HEK293 (cell line): ENCODE results near the gene TOMM70.

Source experiments
- CTCF ChIA-PET: fragments of 350-600 bp; formaldehyde crosslinking; extraction: SDS; loops from one replicate; lab custom pipeline; 2021; ENCODE audit warnings: antibody characterized with exemption; lab: Yijun Ruan, JAX
- POLR2A ChIA-PET: fragments of 300-600 bp; formaldehyde crosslinking; extraction: SDS; loops from one replicate; lab custom pipeline; 2020; ENCODE audit warnings: antibody characterized with exemption, inconsistent platforms; lab: Yijun Ruan, JAX
- H3K27ac ChIP-seq: fragments of 200-500 bp; sonication (Bioruptor generic); 2 replicates; pipeline ENCODE4 v1.5.1; 2014; ENCODE audit warnings: low read depth, low read length, control low read depth, inconsistent platforms; ENCODE audit errors: extremely low read depth
- H3K36me3 ChIP-seq, 2 experiments: fragments of 200-500 bp in 1 of 2; sonication (Bioruptor generic) in 1 of 2; 1 replicate in 1 of 2; 2 replicates in 1 of 2; pipeline ENCODE4 v1.5.1; 2014 to 2017; ENCODE audit warnings: inconsistent platforms in 2 of 2, low read length in 2 of 2; ENCODE audit not compliant: control insufficient read depth in 2 of 2, insufficient read depth in 1 of 2
- H3K4me1 ChIP-seq: fragments of 200-500 bp; sonication (Bioruptor generic); 2 replicates; pipeline ENCODE4 v1.5.1; 2014; ENCODE audit warnings: mild to moderate bottlenecking, low read length, inconsistent platforms; ENCODE audit not compliant: control insufficient read depth, insufficient read depth
- H3K4me3 ChIP-seq: 2 replicates; pipeline ENCODE4 v1.5.1; 2011; ENCODE audit warnings: low read depth, mild to moderate bottlenecking, control low read depth, low read length, moderate library complexity
- H3K9me3 ChIP-seq: fragments of 200-500 bp; sonication (Bioruptor generic); 2 replicates; pipeline ENCODE4 v1.5.1; 2014; ENCODE audit warnings: low read depth, low read length, inconsistent platforms; ENCODE audit not compliant: control insufficient read depth, insufficient read depth
- BCL11B ChIP-seq: fragments of 450-650 bp; formaldehyde crosslinking; IDR thresholded peaks from 2 replicates; pipeline ENCODE4 v1.5.1; 2016; ENCODE audit warnings: low read depth, missing biosample characterization, missing genetic modification characterization
- MEIS1 ChIP-seq: sonication (generic); formaldehyde crosslinking; IDR thresholded peaks from 2 replicates; pipeline ENCODE4 v1.8.1; 2022; ENCODE audit warnings: missing genetic modification reagents, mild to moderate bottlenecking, borderline replicate concordance
- PBX3 ChIP-seq: sonication (generic); formaldehyde crosslinking; IDR thresholded peaks from 2 replicates; pipeline ENCODE4 v1.8.1; 2022; ENCODE audit warnings: mild to moderate bottlenecking, moderate library complexity, missing genetic modification reagents
- SALL2 ChIP-seq: fragments of 450-650 bp; formaldehyde crosslinking; IDR thresholded peaks from 2 replicates; pipeline ENCODE4 v1.5.0; 2017; ENCODE audit warnings: missing biosample characterization, mild to moderate bottlenecking, missing genetic modification characterization, borderline replicate concordance
- TCF7L2 ChIP-seq: IDR thresholded peaks from 2 replicates; pipeline ENCODE4 v1.6.1; 2011; ENCODE audit warnings: low read depth, mild to moderate bottlenecking, inconsistent platforms, low read length, moderate library complexity, borderline replicate concordance
- ZIC2 ChIP-seq: fragments of 450-650 bp; formaldehyde crosslinking; IDR thresholded peaks from 2 replicates; pipeline ENCODE4 v1.5.1; 2016; ENCODE audit warnings: missing biosample characterization, missing genetic modification characterization
- ZNF121 ChIP-seq: fragments of 450-650 bp; formaldehyde crosslinking; IDR thresholded peaks from 2 replicates; pipeline ENCODE4 v1.5.1; 2016; ENCODE audit warnings: missing biosample characterization, missing genetic modification characterization
- ZNF169 ChIP-seq: fragments of 450-650 bp; formaldehyde crosslinking; IDR thresholded peaks from 2 replicates; pipeline ENCODE4 v1.5.1; 2016; ENCODE audit warnings: missing biosample characterization, missing genetic modification characterization
- ZNF24 ChIP-seq: fragments of 450-650 bp; formaldehyde crosslinking; IDR thresholded peaks from 2 replicates; pipeline ENCODE4 v1.5.1; 2016; ENCODE audit warnings: missing biosample characterization, missing genetic modification characterization
- ZNF302 ChIP-seq: fragments of 450-650 bp; formaldehyde crosslinking; IDR thresholded peaks from 2 replicates; pipeline ENCODE4 v1.5.1; 2016; ENCODE audit warnings: missing biosample characterization, missing genetic modification characterization, low read depth
- ZNF362 ChIP-seq: fragments of 450-650 bp; formaldehyde crosslinking; IDR thresholded peaks from 2 replicates; pipeline ENCODE4 v1.5.1; 2016; ENCODE audit warnings: missing biosample characterization, missing genetic modification characterization
- ZNF560 ChIP-seq: fragments of 450-650 bp; formaldehyde crosslinking; IDR thresholded peaks from 2 replicates; pipeline ENCODE4 v1.5.1; 2017; ENCODE audit warnings: missing biosample characterization, missing genetic modification characterization, borderline replicate concordance
- ZNF561 ChIP-seq: fragments of 450-650 bp; IDR thresholded peaks from 2 replicates; pipeline ENCODE4 v1.5.1; 2018; ENCODE audit warnings: missing biosample characterization, missing genetic modification characterization, borderline replicate concordance
- ZNF600 ChIP-seq: fragments of 450-650 bp; formaldehyde crosslinking; IDR thresholded peaks from 2 replicates; pipeline ENCODE4 v1.5.1; 2016; ENCODE audit warnings: missing biosample characterization, missing genetic modification characterization
- ZNF624 ChIP-seq: fragments of 450-650 bp; formaldehyde crosslinking; IDR thresholded peaks from 2 replicates; pipeline ENCODE4 v1.5.1; 2017; ENCODE audit warnings: missing biosample characterization, missing genetic modification characterization
- ZNF654 ChIP-seq: fragments of 450-650 bp; formaldehyde crosslinking; IDR thresholded peaks from 2 replicates; pipeline ENCODE4 v1.5.1; 2016; ENCODE audit warnings: low read depth, missing biosample characterization, missing genetic modification characterization
- ZNF830 ChIP-seq: fragments of 450-650 bp; IDR thresholded peaks from 2 replicates; pipeline ENCODE4 v1.5.0; 2018; ENCODE audit warnings: missing biosample characterization, missing genetic modification characterization, low read depth, mild to moderate bottlenecking, moderate library complexity
- TF ChIP-seq, protein P1 (sequence below): fragments of 450-650 bp; formaldehyde crosslinking; IDR thresholded peaks from 2 replicates; pipeline ENCODE4 v1.5.1; 2016; ENCODE audit warnings: missing biosample characterization, missing genetic modification characterization, borderline replicate concordance
- TF ChIP-seq, protein P2 (sequence below): fragments of 450-650 bp; formaldehyde crosslinking; IDR thresholded peaks from 2 replicates; pipeline ENCODE4 v1.5.1; 2017; ENCODE audit warnings: missing biosample characterization, missing genetic modification characterization
- TF ChIP-seq, protein P3 (sequence below): fragments of 450-650 bp; formaldehyde crosslinking; IDR thresholded peaks from 2 replicates; pipeline ENCODE4 v1.5.1; 2016; ENCODE audit warnings: missing biosample characterization, missing genetic modification characterization

TOMM70 gene

GRCh38 chr3:100395679-100396431 lies 5.0 kb downstream of the TOMM70 start:
- POLR2A ChIA-PET, result no interaction called here
- no peak overlapping the region for H3K4me3 ChIP-seq
- no peaks in the 10 kb centered on the region for H3K36me3 ChIP-seq
- no peak overlapping the region for H3K27ac ChIP-seq
- H3K9me3 ChIP-seq, result no peaks in the 10 kb centered on the region
- no peak for TF ChIP-seq SALL2 (tag by site-specific recombination)
- no peak for TF ChIP-seq ZNF600 (tag by site-specific recombination)
- TF ChIP-seq, all 188 proteins: peak for 0
- no peaks in the 10 kb centered on the region for H3K4me1 ChIP-seq
- CTCF ChIA-PET, result interaction anchor here (0.7 kb wide), 1 partner anchor 52 kb away, joined by 3 read pairs; no protein-coding TSS in a partner anchor

DNA sequence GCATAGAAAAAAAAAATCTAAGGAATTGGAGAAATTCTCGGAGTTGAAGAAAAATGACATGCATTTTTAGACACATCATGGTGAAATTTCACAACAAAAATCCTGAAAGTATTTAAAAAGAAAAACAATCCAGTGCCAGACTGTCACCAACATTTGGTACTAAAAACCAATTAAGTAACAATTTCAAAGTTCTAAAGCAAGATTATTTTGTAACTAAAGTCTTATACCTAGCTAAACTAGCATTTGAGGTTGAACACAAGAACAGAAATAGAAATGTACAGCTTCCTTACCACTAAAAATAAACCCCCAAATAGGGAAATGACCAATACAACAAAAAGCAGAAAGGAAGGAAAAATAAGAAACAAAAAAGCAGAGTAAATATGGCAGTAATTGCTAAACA lies 11.9 kb downstream of the TOMM70 start:
- H3K27ac ChIP-seq, result no peak overlapping the region
- peaks cover 0 to 31% of the 10 kb centered on the region in 2 experiments; a peak in 2 of 3 replicates for H3K36me3 ChIP-seq
- TF ChIP-seq, protein P1, sequence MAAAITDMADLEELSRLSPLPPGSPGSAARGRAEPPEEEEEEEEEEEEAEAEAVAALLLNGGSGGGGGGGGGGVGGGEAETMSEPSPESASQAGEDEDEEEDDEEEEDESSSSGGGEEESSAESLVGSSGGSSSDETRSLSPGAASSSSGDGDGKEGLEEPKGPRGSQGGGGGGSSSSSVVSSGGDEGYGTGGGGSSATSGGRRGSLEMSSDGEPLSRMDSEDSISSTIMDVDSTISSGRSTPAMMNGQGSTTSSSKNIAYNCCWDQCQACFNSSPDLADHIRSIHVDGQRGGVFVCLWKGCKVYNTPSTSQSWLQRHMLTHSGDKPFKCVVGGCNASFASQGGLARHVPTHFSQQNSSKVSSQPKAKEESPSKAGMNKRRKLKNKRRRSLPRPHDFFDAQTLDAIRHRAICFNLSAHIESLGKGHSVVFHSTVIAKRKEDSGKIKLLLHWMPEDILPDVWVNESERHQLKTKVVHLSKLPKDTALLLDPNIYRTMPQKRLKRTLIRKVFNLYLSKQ (tag by site-specific recombination), result no peak
- no peak for TF ChIP-seq ZNF121 (tag by site-specific recombination)
- TF ChIP-seq ZNF560 (tag by site-specific recombination), result no peak
- TF ChIP-seq TCF7L2, result no peak
- no peak for TF ChIP-seq ZNF302 (tag by site-specific recombination)
- no peak for TF ChIP-seq ZNF362 (tag by site-specific recombination)
- TF ChIP-seq, protein P2, sequence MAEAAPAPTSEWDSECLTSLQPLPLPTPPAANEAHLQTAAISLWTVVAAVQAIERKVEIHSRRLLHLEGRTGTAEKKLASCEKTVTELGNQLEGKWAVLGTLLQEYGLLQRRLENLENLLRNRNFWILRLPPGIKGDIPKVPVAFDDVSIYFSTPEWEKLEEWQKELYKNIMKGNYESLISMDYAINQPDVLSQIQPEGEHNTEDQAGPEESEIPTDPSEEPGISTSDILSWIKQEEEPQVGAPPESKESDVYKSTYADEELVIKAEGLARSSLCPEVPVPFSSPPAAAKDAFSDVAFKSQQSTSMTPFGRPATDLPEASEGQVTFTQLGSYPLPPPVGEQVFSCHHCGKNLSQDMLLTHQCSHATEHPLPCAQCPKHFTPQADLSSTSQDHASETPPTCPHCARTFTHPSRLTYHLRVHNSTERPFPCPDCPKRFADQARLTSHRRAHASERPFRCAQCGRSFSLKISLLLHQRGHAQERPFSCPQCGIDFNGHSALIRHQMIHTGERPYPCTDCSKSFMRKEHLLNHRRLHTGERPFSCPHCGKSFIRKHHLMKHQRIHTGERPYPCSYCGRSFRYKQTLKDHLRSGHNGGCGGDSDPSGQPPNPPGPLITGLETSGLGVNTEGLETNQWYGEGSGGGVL (tag by site-specific recombination), result no peak
- TF ChIP-seq ZNF830 (tag by site-specific recombination), result no peak
- no peak for TF ChIP-seq MEIS1 (CRISPR knock-in tag)
- TF ChIP-seq PBX3 (CRISPR knock-in tag), result no peak
- TF ChIP-seq ZNF654 (tag by site-specific recombination), result no peak
- no peak for TF ChIP-seq BCL11B (tag by site-specific recombination)
- TF ChIP-seq ZNF624 (tag by site-specific recombination), result no peak
- TF ChIP-seq ZIC2 (tag by site-specific recombination), result no peak
- no peak for TF ChIP-seq ZNF24 (tag by site-specific recombination)
- TF ChIP-seq, protein P3, sequence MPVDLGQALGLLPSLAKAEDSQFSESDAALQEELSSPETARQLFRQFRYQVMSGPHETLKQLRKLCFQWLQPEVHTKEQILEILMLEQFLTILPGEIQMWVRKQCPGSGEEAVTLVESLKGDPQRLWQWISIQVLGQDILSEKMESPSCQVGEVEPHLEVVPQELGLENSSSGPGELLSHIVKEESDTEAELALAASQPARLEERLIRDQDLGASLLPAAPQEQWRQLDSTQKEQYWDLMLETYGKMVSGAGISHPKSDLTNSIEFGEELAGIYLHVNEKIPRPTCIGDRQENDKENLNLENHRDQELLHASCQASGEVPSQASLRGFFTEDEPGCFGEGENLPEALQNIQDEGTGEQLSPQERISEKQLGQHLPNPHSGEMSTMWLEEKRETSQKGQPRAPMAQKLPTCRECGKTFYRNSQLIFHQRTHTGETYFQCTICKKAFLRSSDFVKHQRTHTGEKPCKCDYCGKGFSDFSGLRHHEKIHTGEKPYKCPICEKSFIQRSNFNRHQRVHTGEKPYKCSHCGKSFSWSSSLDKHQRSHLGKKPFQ (tag by site-specific recombination), result no peak
- TF ChIP-seq ZNF169 (tag by site-specific recombination), result no peak
- TF ChIP-seq ZNF561, result no peak
- H3K9me3 ChIP-seq, result no peaks in the 10 kb centered on the region
- CTCF ChIA-PET, result no interaction called here
- POLR2A ChIA-PET, result no interaction called here
- H3K4me3 ChIP-seq, result no peak overlapping the region
- no peaks in the 10 kb centered on the region for H3K4me1 ChIP-seq
